ENCODE data around the gene NTM.

DNA sequence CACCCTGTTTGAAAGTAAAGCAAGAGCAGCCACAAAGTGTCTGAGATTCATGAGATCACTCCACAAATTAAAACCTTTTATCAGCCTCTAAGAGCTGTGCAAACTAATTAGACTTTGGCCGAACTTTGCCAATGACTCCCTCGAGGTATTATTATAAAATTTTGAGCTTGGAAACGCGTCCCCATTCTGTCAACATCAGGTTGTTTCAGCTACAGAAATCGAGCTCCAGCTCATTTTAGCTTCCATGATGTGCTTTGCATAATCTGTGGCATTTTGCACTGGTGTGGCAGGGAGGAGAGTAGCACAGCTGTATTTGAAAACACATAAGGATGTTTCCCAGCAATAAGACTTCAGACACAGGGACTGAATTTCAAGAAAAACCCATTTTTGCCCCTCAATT lies 872.2 kb downstream of the NTM start:
- TF ChIP-seq POLR2A (IDR thresholded peaks at IDR 0.05) = no peak
- TF ChIP-seq, protein P1, sequence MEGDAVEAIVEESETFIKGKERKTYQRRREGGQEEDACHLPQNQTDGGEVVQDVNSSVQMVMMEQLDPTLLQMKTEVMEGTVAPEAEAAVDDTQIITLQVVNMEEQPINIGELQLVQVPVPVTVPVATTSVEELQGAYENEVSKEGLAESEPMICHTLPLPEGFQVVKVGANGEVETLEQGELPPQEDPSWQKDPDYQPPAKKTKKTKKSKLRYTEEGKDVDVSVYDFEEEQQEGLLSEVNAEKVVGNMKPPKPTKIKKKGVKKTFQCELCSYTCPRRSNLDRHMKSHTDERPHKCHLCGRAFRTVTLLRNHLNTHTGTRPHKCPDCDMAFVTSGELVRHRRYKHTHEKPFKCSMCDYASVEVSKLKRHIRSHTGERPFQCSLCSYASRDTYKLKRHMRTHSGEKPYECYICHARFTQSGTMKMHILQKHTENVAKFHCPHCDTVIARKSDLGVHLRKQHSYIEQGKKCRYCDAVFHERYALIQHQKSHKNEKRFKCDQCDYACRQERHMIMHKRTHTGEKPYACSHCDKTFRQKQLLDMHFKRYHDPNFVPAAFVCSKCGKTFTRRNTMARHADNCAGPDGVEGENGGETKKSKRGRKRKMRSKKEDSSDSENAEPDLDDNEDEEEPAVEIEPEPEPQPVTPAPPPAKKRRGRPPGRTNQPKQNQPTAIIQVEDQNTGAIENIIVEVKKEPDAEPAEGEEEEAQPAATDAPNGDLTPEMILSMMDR (IDR thresholded peaks at IDR 0.05) = no peak
